Sigmoid colon (tissue), 7 donors: ENCODE results near the gene PIAS1. TPM values are rescaled to one million over a fixed set of nuclear protein-coding genes. Genes with fewer than 3 reads are reported as not detected.
A peak's percentile ranks its signal among the peaks of the same experiment; 100 is the strongest.
"Not testable (repeated sequence)": the region's sequence is repeated elsewhere in the genome, so short reads cannot be mapped to it uniquely, and the experiment has no call there.

ENCODE experiments used
- DNase-seq: peaks from one replicate; pipeline ENCODE4 v3.0.0-alpha.2; 2019
- H3K27ac ChIP-seq, 4 donors: fragments of 200-600 bp; sonication (generic); one replicate each; pipeline ENCODE4 v1.5.1; 2016 to 2019; ENCODE audit warnings: mild to moderate bottlenecking in 1 of 4
- H3K27me3 ChIP-seq, 3 donors: fragments of 200-600 bp; sonication (generic); one replicate each; pipeline ENCODE4 v1.5.1; 2019; ENCODE audit warnings: mild to moderate bottlenecking in 1 of 3
- H3K36me3 ChIP-seq, 4 donors: fragments of 200-600 bp; sonication (generic); one replicate each; pipeline ENCODE4 v1.5.1; 2016 to 2019
- H3K4me1 ChIP-seq, 4 donors: fragments of 200-600 bp; sonication (generic); one replicate each; pipeline ENCODE4 v1.5.1; 2017 to 2019
- H3K4me3 ChIP-seq, 4 donors: fragments of 200-600 bp; sonication (generic); one replicate each; pipeline ENCODE4 v1.5.1; 2017 to 2019; ENCODE audit warnings: mild to moderate bottlenecking in 2 of 4, moderate library complexity in 1 of 4
- H3K9me3 ChIP-seq, 4 donors: fragments of 200-600 bp in 3 of 4; sonication (generic) in 3 of 4; one replicate each; pipeline versions ENCODE4 v1.5.1 to v1.6.1; 2013 to 2019
- EP300 ChIP-seq, 4 donors: sonication (generic); formaldehyde crosslinking; IDR thresholded peaks; one replicate each; pipeline ENCODE4 v1.6.1; 2017; ENCODE audit warnings: antibody characterized with exemption in 4 of 4
- POLR2A ChIP-seq, 2 donors: fragments of 450-650 bp; IDR thresholded peaks; one replicate each; pipeline ENCODE4 v1.6.1; 2016; ENCODE audit warnings: antibody characterized with exemption in 2 of 2, mild to moderate bottlenecking in 2 of 2, moderate library complexity in 2 of 2
- POLR2AphosphoS5 ChIP-seq, 4 donors: sonication (generic); formaldehyde crosslinking; IDR thresholded peaks; one replicate each; pipeline ENCODE4 v1.6.1; 2017; ENCODE audit warnings: antibody characterized with exemption in 4 of 4
- WGBS, 2 donors: extraction: QIAGEN DNeasy Blood & Tissue Kit; methylation state at CpG; one replicate each; pipeline ENCODE4 v1.1.7; 2013; 5-methylcytosine and 5-hydroxymethylcytosine counted together
- intact Hi-C: fragments of 100-400 bp; cut with DNase I; formaldehyde crosslinking; loops from one replicate; pipeline ENCODE4 v1.15.1; 2023
- polyA plus RNA-seq, 3 donors: library from polyadenylated mRNA; stranded (reverse); fragments of 200-250 nt; gene quantifications; one replicate each; pipeline ENCODE4 v1.2.3, GENCODE V29; 2013
- total RNA-seq, 4 donors: library from RNA; depleted of rRNA; stranded (reverse); fragments of >200 nt; gene quantifications; one replicate each; pipeline ENCODE4 v1.1.0, GENCODE V29; 2016
- TF ChIP-seq, protein P1 (sequence below), 4 experiments: fragments of 450-650 bp in 3 of 4; fragments of 200-600 bp in 1 of 4; IDR thresholded peaks; one replicate each; pipeline ENCODE4 v1.5.1; 2016 to 2019; ENCODE audit warnings: antibody characterized with exemption in 4 of 4, mild to moderate bottlenecking in 3 of 4, moderate library complexity in 2 of 4
- donor health status: healthy with polysubstance abuse.
- donor health status: Bipolar disorder and iron deficiency.
- donor health status: healthy.

PIAS1 gene
- total and polyA plus RNA-seq, 7 donors: 7.2 to 75.4 (median 55.9) TPM

DNA sequence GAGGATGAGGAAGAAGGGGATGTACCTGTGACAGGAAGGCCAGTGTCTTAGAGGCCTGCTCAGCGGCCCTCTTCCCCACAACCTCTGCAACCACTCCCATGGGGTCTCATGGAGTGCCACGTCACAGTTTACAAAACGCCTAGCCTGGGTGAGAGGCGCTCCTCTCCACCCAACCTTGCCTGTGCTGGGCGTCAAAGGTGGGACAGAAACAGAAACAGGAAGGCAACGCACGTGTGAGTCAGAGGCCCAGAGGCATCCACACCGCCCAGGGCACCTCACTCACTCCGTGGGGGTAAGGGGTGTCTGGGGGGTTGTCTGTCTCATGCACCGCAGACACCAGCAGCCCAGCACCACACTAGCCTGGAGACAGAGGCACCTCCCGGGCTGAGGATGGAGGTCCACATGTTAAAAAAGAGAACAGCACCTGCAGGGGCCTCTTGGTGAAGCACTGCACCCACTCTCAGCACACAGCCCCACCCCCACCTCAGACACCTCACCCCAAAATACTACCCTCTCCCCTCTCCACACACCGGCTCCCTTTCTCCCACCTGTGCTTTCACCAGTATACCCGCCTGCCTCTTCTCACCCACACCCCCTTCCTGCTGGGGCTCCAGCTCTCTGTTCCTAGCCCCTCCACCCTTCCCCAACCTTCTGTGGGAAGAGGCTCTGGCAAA is 155.8 kb downstream of the PIAS1 start:
- TF ChIP-seq POLR2AphosphoS5 (IDR thresholded peaks at IDR 0.05) (no peak), POLR2A (IDR thresholded peaks at IDR 0.05) (no peak), EP300 (IDR thresholded peaks at IDR 0.05) (no peak)
- TF ChIP-seq, protein P1, sequence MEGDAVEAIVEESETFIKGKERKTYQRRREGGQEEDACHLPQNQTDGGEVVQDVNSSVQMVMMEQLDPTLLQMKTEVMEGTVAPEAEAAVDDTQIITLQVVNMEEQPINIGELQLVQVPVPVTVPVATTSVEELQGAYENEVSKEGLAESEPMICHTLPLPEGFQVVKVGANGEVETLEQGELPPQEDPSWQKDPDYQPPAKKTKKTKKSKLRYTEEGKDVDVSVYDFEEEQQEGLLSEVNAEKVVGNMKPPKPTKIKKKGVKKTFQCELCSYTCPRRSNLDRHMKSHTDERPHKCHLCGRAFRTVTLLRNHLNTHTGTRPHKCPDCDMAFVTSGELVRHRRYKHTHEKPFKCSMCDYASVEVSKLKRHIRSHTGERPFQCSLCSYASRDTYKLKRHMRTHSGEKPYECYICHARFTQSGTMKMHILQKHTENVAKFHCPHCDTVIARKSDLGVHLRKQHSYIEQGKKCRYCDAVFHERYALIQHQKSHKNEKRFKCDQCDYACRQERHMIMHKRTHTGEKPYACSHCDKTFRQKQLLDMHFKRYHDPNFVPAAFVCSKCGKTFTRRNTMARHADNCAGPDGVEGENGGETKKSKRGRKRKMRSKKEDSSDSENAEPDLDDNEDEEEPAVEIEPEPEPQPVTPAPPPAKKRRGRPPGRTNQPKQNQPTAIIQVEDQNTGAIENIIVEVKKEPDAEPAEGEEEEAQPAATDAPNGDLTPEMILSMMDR (IDR thresholded peaks at IDR 0.05): no peak
- no peaks in the 10 kb centered on the region for H3K9me3 ChIP-seq
- WGBS, 2 donors: 57 to 76% methylated on average over 13 of the region's 13 CpGs
- H3K36me3 ChIP-seq: no peaks in the 10 kb centered on the region
- DNase-seq: peak; percentile 62
- intact Hi-C loops: loop anchor here (2.0 to 10.0 kb wide), 3 partner anchors 155 to 665 kb away; partner anchors contain the start of genes MAP2K5 and PIAS1
- no peaks in the 10 kb centered on the region for H3K27me3 ChIP-seq
- peak overlapping the region in 1 of 4 donors; percentile 60 for H3K27ac ChIP-seq
- no peak overlapping the region for H3K4me3 ChIP-seq
- peaks cover 0 to 31% (median 29%) of the 10 kb centered on the region in 4 donors for H3K4me1 ChIP-seq

DNA sequence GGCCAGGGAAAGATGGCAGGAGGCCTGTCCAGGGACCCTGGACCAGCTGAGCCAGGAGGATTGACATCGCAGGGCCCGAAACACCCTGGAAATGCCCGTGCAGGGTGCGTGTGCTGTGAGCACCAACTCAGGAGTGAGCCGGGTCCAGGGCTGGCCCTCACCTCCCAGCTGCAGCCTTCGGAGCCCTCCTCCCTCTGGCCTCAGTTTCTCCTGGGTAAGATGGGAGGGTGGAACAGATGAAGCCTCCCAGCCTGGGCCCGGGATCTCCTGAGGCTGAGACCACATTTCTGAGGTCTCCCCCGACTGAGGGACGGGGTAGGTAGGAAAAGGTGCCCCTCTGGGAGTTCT is 156.3 kb downstream of the PIAS1 start:
- H3K4me1 ChIP-seq: peaks cover 0 to 26% (median 24%) of the 10 kb centered on the region in 4 donors
- H3K9me3 ChIP-seq: no peaks in the 10 kb centered on the region
- intact Hi-C loops: loop anchor here (2.0 to 10.0 kb wide), 2 partner anchors 156 to 348 kb away; partner anchors contain the start of gene PIAS1
- H3K27ac ChIP-seq: peak overlapping the region in 3 of 4 donors; percentile 32 to 60 (median 54)
- H3K36me3 ChIP-seq: no peaks in the 10 kb centered on the region
- H3K4me3 ChIP-seq: peak overlapping the region in 3 of 4 donors; percentile 27 to 37 (median 35)
- WGBS, 2 donors: 79 to 82% methylated on average over 9 of the region's 9 CpGs
- H3K27me3 ChIP-seq: no peaks in the 10 kb centered on the region
- no peak for DNase-seq
- TF ChIP-seq EP300 (IDR thresholded peaks at IDR 0.05): no peak
- TF ChIP-seq POLR2A (IDR thresholded peaks at IDR 0.05): no peak
- TF ChIP-seq, protein P1 (IDR thresholded peaks at IDR 0.05): no peak
- TF ChIP-seq POLR2AphosphoS5 (IDR thresholded peaks at IDR 0.05): no peak

DNA sequence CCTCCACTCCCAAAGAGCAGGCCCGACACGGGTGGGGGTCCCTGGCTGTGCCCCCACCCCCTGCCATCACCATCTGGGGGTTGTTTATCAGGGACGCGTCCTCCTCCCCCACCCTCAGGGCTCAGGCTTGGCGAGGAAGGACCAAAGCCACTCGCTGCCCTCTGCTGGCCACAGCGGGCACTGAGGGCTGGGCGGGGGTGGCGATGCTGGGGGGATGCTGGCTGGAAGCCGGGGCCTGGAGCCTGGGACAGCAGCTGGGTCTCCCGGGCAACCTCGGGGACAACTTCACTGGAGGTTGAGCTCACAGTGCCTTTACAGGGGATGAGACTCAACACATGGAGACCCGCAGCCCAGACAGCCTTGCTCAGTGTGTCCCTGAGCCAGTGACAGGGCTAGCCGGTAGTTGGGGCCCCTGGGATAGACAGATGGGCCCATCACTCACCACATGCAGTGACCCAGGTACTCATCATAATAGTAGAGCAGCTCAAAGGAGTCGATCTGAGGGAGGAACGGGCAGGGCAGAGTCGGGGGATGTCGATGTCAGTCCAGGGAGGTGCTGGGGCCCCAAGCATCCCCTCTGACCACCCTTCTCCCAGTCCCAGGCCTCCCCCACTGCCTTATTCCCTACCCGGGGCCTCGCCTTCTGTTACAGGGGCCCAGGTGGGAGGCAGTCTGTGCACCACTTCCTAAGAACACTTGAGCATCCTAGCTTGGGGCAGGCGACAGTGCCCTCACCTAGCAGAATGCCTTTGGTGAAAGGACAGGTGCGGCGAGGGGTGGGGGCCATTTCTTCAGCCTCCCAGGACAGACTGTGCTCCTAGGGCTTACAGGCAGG is 156.9 kb downstream of the PIAS1 start:
- peak in 1 of 4 donors; percentile 43 for TF ChIP-seq POLR2AphosphoS5 (IDR thresholded peaks at IDR 0.05)
- TF ChIP-seq, protein P1 (IDR thresholded peaks at IDR 0.05): peak; percentile 93 to 97 (median 94)
- no peak for TF ChIP-seq EP300 (IDR thresholded peaks at IDR 0.05)
- TF ChIP-seq POLR2A (IDR thresholded peaks at IDR 0.05): no peak
- H3K27ac ChIP-seq: peak overlapping the region in 3 of 4 donors; percentile 32 to 60 (median 54)
- H3K27me3 ChIP-seq: no peaks in the 10 kb centered on the region
- DNase-seq: peak; percentile 87
- intact Hi-C loops: loop anchor here (2.0 to 10.0 kb wide), 2 partner anchors 156 to 348 kb away; partner anchors contain the start of gene PIAS1
- H3K4me1 ChIP-seq: peaks cover 0 to 20% (median 18%) of the 10 kb centered on the region in 4 donors
- WGBS, 2 donors: 45 to 57% methylated on average over 23 of the region's 23 CpGs
- no peaks in the 10 kb centered on the region for H3K9me3 ChIP-seq
- peaks cover 0 to under 1% (median 0%) of the 10 kb centered on the region in 4 donors for H3K36me3 ChIP-seq
- H3K4me3 ChIP-seq: peak overlapping the region in 3 of 4 donors; percentile 27 to 37 (median 35)

DNA sequence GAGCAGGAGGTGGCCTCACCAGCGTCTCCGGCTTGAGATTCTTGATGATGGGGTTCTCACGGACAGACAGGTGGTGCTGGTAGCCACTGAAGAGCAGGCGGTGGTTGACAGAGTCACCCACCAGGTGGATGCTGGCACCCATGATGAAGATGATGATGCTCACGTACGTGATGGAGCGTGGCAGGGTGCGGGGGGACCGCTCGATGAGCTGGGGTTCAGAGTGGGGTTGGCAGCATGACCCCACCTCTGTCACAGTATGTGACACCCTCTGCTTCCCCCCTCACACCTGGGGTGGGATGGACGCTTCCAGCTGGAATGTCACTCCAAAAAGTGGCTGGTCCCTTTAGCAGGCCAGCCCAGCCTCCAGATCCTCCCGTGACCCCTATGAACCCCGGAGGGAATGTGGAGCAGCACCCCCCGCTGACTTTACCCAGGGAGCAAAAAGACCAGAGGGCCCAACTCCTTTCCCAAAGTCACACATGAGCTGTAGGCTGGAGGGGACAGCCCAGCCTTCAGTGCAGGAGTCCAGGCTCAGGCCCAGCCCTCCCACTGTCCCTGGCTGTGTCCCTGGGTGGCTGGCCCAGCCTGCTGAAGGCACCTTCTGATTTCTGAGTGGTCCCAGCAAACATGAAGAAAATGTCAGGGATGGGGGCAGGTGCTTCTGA is 157.7 kb downstream of the PIAS1 start:
- H3K9me3 ChIP-seq: no peaks in the 10 kb centered on the region
- no peak overlapping the region for H3K27ac ChIP-seq
- no peak overlapping the region for H3K4me3 ChIP-seq
- peaks cover 0 to 8% (median 0%) of the 10 kb centered on the region in 4 donors for H3K36me3 ChIP-seq
- TF ChIP-seq POLR2A (IDR thresholded peaks at IDR 0.05) (no peak), EP300 (IDR thresholded peaks at IDR 0.05) (no peak), POLR2AphosphoS5 (IDR thresholded peaks at IDR 0.05) (no peak)
- TF ChIP-seq, protein P1 (IDR thresholded peaks at IDR 0.05): no peak
- H3K4me1 ChIP-seq: peaks cover 0 to 15% (median 14%) of the 10 kb centered on the region in 4 donors
- no peaks in the 10 kb centered on the region for H3K27me3 ChIP-seq
- intact Hi-C loops: loop anchor here (2.0 to 10.0 kb wide), 2 partner anchors 157 to 349 kb away; partner anchors contain the start of gene PIAS1
- DNase-seq: peak; percentile 62
- 94 to 95% methylated on average over 14 of the region's 14 CpGs for WGBS, 2 donors

DNA sequence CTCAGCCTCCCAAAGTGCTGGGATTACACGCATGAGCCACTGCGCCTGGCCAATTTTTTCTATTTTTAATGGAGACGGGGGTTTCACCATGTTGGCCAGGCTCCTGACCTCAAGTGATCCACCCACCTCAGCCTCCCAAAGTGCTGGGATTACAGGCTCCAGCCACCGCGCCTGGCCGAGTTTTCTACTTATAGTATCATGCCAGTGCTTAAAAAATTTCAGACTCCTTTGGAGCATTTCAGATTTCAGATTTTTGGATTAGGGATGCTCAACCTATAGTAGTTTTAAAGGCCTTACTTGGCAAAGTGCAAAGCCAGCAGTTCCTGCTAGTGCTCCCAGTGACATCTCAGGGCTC is 159.4 kb downstream of the PIAS1 start:
- WGBS, 2 donors: 91 to 97% methylated on average over 6 of the region's 6 CpGs
- intact Hi-C loops: loop anchor here (10.0 kb wide), 1 partner anchor 159 kb away; the partner anchor contains the start of gene PIAS1
- peaks cover 0 to 15% (median 14%) of the 10 kb centered on the region in 4 donors for H3K4me1 ChIP-seq
- DNase-seq: peak; percentile 34
- H3K9me3 ChIP-seq, H3K27ac ChIP-seq, H3K4me3 ChIP-seq, H3K27me3 ChIP-seq: not testable (repeated sequence)
- H3K36me3 ChIP-seq: peaks cover 0 to 20% (median 0%) of the 10 kb centered on the region in 4 donors
